ENCODE data around the gene CDC42BPA.
"Not testable (repeated sequence)": the region's sequence is repeated elsewhere in the genome, so short reads cannot be mapped to it uniquely, and the experiment has no call there.

The CDC42BPA gene, protein sequence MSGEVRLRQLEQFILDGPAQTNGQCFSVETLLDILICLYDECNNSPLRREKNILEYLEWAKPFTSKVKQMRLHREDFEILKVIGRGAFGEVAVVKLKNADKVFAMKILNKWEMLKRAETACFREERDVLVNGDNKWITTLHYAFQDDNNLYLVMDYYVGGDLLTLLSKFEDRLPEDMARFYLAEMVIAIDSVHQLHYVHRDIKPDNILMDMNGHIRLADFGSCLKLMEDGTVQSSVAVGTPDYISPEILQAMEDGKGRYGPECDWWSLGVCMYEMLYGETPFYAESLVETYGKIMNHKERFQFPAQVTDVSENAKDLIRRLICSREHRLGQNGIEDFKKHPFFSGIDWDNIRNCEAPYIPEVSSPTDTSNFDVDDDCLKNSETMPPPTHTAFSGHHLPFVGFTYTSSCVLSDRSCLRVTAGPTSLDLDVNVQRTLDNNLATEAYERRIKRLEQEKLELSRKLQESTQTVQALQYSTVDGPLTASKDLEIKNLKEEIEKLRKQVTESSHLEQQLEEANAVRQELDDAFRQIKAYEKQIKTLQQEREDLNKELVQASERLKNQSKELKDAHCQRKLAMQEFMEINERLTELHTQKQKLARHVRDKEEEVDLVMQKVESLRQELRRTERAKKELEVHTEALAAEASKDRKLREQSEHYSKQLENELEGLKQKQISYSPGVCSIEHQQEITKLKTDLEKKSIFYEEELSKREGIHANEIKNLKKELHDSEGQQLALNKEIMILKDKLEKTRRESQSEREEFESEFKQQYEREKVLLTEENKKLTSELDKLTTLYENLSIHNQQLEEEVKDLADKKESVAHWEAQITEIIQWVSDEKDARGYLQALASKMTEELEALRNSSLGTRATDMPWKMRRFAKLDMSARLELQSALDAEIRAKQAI (N-terminal part only)

DNA sequence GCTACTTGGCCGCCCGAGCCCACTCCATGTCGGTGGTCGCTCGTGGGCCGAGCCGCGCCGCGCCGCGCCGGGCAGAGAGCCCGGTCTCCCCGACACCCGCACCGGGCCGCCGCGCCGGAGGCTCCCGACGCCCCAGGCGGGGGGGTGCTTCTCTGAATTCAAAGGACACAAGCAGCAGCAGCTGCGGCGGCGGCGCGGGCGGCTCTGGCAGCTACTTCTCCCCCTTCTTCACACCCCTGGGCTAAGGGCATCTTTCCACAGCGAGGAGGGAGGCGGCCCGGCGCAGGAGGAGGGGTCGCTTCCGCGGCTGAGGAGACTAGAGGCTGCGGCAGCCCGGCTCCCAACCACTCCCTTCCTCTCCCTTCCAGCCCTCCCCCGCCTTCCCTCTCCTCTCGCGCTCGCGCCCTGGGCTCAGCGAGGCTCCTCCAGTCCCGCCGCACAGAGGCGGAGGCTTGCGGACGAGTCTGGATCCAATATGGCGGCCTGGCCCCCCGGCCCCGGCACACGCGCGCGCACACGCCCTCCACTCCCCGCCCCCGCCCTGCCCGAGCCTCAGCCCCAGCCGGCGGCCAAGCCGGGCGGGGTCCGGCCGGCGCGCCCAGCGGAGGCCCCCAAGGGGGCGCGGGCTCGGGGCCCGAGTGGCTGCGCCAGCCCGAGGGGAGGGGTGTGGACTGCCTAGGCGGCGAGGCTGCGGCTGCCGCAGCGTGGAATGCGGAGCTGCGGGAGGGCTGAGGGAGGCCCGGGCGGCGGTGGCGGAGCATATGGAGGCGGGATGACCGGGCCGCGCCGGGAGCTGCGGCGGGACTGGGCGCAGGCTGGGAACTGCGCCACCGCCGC, at the start of gene CDC42BPA:
CDC42BPA (minus strand) TSS at position 477 of the 837 bp plus-strand sequence. CDS start 1,310 bp downstream, outside the sequence.
- peak; percentile 66 for DNase-seq

DNA sequence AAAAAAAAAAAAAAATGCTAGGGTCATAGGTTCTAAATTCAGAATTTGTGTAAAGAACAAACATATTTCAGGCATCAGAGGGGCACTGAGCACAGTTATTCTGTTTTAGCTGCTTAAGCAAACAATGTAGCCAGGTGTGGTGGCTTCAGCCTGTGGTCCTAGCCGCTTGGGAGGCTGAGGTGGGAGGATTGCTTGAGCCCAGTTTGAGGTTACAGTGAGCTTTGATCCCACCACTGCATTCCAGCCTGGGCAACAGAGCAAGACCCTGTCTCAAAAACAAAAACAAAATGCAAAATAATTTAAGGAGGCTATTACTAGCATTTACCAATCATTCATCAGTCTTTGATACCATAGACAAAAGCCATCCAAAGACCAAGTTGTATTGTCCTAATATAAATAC, 49.7 kb upstream of the CDC42BPA start:
- DNase-seq, result no peak

DNA sequence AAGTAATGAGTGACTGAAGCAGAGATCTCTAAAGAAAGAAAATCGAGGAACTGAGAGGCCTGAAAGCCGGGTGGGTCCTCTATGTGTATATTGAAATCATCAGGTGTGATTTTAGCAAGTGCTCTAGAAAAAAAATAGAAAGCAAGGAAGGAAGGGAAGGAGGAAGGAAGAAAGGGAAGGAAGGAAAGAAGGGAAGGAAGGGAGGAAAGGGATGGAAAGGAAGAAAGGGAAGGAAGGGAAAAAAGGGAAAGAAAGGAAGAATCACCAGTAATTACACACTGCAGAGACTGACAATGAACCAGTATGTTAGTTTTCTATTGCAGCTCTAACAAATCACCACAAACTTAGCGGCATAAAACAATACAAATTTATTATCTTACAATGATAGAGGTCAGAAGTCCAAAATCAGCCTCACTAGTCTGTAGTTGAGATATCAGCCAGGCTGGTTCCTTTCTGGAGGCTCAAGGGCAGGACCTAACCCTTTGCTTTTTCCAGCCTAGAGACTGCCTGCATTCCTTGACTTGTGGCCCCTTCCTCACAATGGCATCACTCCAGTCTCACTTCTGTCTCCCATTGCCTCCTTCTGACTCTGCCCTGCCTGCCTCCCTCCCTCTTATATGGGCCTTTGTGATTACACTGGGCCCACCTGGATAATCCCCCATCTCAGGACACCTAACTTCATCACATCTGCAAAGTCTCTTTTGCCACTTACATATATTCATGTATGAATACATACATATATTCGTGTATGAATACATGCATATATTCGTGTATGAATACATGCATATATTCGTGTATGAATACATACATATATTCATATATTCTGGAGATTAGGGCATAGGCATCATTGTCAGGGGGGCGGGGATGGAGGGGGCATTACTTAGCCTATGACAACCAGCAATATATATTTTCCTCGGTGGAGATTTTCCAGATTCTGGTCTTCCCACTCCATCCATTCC, 47.5 kb upstream of the CDC42BPA start:
- DNase-seq, result no peak

DNA sequence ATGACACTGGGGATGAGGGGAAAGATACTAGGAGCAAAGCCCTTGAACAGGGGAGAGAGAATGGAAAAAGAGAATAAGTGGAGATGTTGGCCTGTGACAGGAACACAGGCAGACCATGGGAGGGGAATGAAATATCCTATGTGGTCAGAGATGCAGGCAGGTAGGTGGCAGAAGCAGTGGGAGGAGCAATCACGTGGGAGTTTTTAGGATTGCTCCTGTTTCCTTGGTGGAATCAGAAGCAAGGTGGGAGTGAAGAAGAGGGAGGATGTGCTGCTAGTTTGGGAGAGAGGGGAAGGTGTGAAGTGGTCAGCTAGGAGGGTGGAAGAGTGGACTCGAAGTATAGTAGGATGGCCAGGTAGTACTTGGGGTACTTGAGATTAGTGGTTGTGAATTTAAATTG, 46.4 kb upstream of the CDC42BPA start:
- no peak for DNase-seq

DNA sequence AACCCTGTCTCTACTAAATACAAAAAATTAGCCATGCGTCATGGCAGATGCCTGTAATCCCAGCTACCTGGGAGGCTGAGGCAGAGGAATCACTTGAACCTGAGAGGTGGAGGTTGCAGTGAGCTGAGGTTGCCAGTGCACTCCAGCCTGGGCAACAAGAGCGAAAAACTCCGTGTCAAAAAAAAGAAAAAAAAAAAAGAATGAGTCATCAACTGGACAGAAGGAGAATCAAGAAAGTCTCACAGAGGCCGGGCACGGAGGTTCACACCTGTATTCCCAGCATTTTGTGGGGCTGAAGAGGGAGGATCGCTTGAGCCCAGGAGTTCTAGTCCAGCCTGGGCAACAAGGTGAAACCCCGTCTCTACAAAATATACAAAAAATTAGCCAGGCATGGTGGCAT, 45.5 kb upstream of the CDC42BPA start:
- DNase-seq, result no peak

DNA sequence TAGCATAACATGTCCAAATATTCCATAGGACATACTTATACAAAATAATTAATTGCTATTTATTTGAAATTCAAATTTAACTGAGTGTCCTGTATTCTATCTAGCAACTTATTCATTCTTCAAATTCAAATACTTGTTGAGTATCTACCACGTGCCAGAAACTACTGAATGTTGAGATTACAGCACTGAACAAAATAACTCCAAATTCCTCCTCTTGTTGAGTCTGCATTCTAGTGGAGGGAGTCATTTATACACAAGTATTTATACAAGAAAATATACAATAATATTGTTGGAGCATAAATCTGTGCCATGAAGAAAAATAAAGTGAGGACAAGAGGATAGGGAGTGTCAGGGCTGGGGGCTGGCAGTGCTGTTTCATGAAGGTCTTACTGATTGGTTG, 43.7 kb upstream of the CDC42BPA start:
- DNase-seq, result no peak

DNA sequence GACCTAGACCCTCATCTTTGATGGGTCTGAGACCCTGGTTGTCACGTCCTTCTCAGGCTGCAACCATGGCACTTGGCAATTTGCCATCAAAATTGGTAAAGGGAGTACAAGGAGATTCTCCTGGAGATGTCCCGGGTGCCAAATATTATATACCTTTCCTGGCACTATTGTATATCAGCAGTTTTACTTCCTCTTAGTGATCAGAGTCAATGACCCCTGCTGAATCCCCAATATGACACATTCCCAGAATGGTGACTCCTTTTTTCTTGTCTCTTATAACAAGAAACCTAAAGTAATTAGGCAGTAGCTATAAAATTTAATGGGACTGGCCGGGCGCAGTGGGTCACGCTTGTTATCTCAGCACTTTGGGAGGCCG, 39.6 kb upstream of the CDC42BPA start:
- DNase-seq, result no peak

DNA sequence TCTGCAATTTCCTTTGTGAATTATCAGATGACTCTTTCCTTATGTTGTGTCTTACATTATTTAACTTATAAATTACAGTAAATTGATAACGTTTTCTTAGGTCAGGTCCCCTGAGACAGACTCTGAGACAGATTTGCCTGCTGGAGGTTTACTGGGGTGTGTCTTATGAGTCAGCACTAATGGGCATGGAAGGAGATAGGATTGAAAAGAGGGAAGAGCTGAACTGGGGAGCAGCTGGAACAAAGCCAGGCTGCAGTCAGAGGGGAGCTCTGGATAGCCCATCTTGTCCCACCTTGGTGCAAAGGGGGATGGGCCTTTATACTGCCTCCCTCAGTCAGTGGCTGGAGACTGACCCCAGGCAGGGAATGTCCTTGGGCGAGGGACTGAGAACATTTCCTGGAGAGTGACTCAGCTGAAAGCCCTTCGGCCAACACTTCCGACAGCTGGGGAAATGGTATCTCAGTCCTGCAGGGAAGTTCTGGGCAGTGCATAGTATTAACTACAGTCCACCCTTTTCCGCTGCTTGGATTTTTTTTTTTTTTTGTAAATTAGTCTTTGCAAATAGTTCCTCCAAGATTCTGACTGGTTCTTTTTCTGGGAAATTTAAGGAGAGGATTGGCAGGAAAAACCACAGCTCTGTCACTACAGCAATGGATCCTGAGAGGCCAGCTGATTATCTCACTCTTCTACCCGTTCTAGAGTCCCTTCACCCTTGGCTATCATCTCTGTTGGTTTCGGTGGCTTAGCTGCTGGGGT, 39.1 kb upstream of the CDC42BPA start:
- DNase-seq, result no peak

DNA sequence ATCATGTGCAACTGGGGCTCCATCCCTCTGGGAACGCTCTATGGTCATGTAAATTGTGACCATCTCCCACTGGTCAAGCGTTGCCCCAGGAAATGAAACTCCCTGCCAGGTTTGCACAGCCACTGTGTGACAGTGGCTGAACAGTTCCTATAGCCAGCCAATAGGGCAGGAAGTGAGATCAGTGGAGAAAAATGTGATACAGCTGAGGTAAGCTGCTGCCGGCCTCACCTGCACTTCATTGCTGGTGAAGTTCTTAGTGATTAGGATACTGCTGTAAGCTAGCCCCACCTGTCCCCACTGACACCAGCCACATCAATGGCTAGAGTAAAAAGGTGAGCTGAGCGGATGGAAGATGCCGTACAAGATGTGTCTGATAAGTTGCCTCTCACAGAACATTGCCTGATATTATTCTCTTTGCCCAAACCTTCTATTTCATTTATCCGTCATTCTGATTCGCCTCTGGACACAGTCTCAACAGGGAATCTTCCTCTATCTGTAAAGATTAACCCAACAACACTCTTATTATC, 38.4 kb upstream of the CDC42BPA start:
- DNase-seq, result no peak

DNA sequence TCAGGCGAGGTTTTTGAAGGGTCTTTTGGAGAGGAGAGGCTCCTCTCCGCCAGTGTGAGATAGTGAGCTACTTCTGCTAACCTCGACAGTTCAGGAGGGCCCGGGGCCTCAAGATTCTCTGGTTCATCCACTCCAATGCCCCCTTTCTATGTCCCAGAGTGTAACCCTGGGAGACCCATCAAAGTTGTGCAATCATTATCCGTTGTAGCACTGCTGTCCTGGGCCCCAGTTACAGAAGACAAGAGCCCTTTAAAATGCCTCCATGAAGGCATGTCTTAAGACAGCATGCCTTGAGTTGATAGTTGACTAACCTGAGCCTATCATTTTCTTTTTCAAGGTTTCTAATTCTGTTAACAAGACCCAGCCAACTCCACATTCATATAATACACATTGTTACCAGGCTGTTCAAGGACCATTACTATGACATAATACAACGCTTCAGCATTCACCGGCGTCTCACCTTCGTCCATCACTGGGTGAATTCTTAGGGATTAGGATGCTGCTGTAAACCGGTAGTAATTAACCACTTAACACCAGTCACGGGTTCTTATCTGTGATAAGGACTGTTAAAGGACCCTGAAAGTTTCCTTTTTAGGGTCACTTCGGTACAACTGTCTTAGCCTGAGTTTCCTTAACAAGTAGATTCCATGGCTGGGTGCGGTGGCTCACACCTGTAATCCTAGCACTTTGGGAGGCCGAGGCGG, 37.4 kb upstream of the CDC42BPA start:
- no peak for DNase-seq

DNA sequence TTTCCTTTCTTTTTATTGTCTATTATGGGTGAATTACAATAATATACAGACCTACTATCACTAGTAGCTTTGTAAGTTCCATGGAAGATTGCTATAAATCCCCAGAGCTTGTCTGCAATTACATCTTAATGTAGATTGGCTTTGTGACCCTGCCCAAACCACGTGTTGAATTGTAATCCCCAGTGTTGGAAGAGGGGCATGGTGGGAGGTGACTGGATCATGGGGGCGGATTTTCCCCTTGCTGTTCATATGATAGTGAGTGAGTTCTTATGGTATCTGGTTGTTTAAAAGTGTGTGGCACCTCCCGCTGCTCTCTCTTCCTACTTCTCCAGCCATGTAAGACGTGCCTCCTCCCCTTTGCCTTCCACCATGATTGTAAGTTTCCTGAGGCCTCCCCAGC, 34.9 kb upstream of the CDC42BPA start:
- no peak for DNase-seq

DNA sequence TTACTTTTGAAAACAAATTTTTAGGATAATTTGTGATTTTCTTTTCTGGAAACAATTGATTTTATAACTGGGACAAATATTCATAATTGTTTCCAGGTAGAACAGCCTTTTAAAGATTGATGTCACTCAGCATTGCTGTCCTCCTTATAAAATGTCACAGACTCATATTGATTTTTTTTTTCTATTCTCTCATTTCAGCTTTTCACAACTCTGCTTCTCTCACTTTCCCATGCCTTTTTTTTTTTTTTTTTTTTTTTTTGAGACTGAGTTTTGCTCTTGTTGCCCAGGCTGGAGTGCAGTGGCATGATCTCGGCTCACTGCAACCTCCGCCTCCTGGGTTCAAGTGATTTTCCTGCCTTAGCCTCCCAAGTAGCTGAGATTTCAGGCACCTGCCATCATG, 33.9 kb upstream of the CDC42BPA start:
- DNase-seq, result not testable (repeated sequence)

DNA sequence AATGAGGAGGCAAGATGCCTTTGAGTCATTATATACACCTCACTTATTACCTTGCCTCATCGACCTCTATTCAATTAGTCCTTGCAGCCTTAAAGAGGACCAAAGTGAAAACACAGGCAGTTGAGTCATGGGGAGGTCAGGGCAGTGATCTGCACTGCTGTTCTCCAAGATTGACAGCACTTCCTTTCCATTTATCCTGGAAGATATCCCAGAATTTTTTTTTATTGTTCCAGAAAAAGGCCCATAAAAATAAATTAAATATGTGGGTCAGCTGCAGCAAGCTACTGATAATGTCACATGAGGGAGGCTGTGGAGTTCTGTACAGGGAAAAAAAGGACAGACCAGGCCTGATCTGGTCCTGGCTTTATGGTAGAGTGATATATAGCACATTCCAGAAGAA, 33.2 kb upstream of the CDC42BPA start:
- DNase-seq, result no peak

DNA sequence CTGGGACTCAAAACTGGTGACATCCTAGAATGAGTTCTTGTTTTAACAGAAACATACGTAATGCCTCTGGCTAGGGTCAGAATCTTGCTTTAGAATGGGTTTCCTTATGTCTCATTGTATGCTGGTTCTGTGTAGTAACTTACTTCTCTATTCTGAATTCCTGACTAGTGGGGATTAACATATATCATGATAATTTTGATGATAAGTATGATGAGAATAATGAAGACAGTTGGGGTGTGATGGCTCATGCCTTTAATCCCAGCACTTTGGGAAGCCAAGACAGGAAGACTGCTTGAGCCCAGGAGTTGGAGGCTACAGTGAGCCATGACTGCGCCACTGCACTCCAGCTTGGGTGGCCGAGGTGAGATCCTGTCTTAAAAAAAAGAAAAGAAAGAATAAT, 31.7 kb upstream of the CDC42BPA start:
- DNase-seq, result no peak

DNA sequence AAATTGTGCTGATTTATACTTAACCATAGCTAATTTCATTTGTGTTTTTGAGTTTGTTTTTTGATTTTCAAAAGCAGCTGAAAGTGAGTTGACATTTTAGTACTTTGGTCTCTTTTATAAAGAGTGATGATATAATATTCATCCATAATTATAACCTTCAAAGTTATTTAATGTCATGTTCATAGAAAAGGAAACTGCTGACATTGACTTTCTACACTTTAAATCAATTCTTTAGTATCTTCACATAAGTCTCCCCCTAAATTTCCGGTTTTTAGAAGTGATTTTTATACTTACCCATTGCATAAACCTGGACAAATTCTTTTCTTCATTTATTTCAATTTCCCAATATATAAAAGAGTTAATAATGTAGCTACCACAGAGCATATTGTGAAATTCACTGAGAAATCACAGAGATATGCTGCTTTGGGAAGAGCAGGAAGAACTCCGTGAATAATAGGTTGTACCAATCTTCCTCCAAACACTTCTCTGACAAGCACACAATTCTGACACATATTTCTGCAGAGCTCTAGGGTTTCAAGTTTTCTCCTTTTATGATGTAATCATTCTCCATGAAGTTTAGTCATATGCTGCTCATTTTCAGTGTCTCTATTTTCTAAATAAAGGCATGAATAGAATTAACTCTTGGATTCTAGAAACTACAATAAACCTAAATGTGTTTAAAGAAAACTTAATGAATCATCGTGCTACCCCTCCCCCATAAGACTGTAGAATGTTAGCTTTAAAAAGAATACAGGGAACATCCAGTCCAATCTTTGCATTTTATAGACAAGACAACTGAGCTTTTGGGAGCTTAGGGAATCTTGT, 25.6 kb upstream of the CDC42BPA start:
- DNase-seq, result no peak

DNA sequence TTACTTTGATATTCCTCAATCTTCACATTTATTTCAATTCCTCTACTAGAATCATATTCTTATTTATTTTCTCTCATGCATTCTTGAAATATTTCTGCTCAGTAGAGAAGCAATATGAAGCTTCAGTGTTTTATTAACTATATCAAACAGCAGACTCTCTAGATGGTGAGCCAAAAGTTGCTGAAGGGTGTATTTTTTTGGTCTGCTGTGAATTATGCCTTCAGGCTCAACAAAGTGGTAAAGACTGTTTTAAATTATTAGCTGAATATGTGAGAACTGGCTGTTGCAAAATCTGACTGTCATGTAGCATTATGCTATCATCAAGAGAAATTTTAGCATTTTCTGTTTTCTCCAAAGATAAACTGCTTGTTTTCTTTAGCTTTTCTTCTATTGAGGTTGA, 24.9 kb upstream of the CDC42BPA start:
- no peak for DNase-seq

DNA sequence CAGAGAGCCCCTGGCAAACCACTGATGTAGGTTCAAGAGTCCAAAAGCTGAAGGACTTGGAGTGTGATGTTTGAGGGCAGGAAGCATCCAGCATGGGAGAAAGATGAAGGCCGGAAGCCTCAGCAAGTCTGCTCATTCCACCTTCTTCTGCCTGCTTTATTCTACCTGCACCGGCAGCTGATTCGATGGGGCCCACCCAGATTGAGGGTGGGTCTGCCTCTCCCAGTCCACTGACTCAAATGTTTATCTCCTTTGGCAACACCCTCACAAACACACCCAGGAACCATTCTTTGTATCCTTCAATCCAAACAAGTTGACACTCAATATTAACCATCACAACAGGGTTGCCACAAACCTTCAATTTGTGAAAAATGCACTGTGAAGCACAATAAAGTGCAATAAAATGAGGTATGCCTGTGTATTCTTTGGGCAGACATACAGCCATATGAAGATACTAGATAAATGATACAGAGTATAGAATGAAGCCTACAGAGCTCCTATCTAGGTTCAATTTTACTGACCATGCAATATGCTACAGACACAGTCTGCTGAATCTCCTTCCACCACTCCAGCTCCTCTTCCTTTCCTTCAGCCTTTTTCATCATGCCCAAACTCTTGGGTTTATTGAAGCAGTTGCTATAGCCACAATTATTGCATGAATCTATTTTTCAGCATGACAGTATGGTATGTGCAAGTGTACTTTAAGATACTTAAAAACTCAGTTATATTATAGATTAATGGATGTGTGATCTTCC, 24.0 kb upstream of the CDC42BPA start:
- no peak for DNase-seq

DNA sequence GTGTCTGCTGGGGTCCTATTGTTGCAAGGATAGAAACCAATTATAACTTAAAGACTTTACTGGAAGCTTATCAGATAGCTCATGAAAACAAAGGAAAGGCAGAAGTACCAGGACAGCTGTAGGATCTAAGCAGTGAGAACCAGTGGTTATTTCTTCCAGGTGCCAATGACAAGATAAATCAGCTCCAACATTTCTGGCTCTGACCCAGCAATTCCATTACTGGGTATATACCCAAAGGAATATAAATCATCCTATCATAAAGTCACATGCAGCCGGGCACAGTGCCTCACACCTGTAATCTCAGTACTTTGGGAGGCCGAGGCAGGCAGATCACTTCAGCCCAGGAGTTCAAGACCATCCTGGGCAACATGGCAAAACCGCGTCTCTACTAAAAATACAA, 17.8 kb upstream of the CDC42BPA start:
- not testable (repeated sequence) for DNase-seq

Measured in activated effector memory CD4-positive, alpha-beta T cell treated with anti-CD3 and anti-CD28 coated beads, Interleukin-2, amount 50 U/mL, for 16 hours (primary cell).